Peyer's patch (tissue), 4 donors: ENCODE results near the gene MED15. TPM values are rescaled to one million over a fixed set of nuclear protein-coding genes. Genes with fewer than 3 reads are reported as not detected.

Experiments
- DNase-seq, 3 donors: peaks; one replicate each; pipeline ENCODE4 v3.0.0-alpha.2; 2017 to 2019
- H3K27ac ChIP-seq, 4 donors: fragments of 200-600 bp; sonication (generic); one replicate each; pipeline ENCODE4 v1.5.1; 2016 to 2019
- H3K27me3 ChIP-seq, 2 donors: fragments of 200-600 bp; sonication (generic); one replicate each; pipeline ENCODE4 v1.5.1; 2019
- H3K36me3 ChIP-seq, 3 donors: fragments of 200-600 bp; sonication (generic); one replicate each; pipeline ENCODE4 v1.5.1; 2016 to 2019
- H3K4me1 ChIP-seq, 4 donors: fragments of 200-600 bp; sonication (generic); one replicate each; pipeline ENCODE4 v1.5.1; 2016 to 2019
- H3K4me3 ChIP-seq, 4 donors: fragments of 200-600 bp; sonication (generic); 1 replicate in 3 of 4; 2 replicates in 1 of 4; pipeline ENCODE4 v1.5.1; 2016 to 2019; ENCODE audit warnings: mild to moderate bottlenecking in 1 of 4
- H3K9me3 ChIP-seq, 4 donors: fragments of 200-600 bp; sonication (generic); one replicate each; pipeline ENCODE4 v1.5.1; 2016 to 2019; ENCODE audit warnings: mild to moderate bottlenecking in 1 of 4
- CTCF ChIP-seq, 6 experiments: fragments of 450-650 bp in 4 of 6; fragments of 200-600 bp in 2 of 6; sonication (generic) in 1 of 6; IDR thresholded peaks; one replicate each; pipeline ENCODE4 v1.5.1; 2017 to 2019; ENCODE audit warnings: antibody characterized with exemption in 6 of 6, mild to moderate bottlenecking in 3 of 6, moderate library complexity in 1 of 6
- POLR2A ChIP-seq, 2 donors: fragments of 450-650 bp; IDR thresholded peaks; one replicate each; pipeline ENCODE4 v1.5.1; 2017; ENCODE audit warnings: antibody characterized with exemption in 2 of 2, mild to moderate bottlenecking in 2 of 2, moderate library complexity in 2 of 2
- total RNA-seq, 4 donors: library from RNA; depleted of rRNA; stranded (reverse); fragments of >200 nt; gene quantifications; one replicate each; pipeline ENCODE4 v1.1.0, GENCODE V29; 2016

Gene MED15
- total RNA-seq, 4 donors from 2014 or later: 115 to 215 (median 161) TPM

GRCh38 chr22:20613301-20613700 lies 105.9 kb downstream of the MED15 start:
- H3K9me3 ChIP-seq: no peaks in the 10 kb centered on the region
- H3K4me3 ChIP-seq: no peak overlapping the region
- H3K4me1 ChIP-seq: no peaks in the 10 kb centered on the region
- H3K36me3 ChIP-seq: no peaks in the 10 kb centered on the region
- no peaks in the 10 kb centered on the region for H3K27me3 ChIP-seq
- no peak overlapping the region for H3K27ac ChIP-seq
- TF ChIP-seq POLR2A (IDR thresholded peaks at IDR 0.05) (no peak), CTCF (IDR thresholded peaks at IDR 0.05) (no peak)
- no peak for DNase-seq

GRCh38 chr22:20615021-20615420 lies 107.6 kb downstream of the MED15 start:
- no peaks in the 10 kb centered on the region for H3K27me3 ChIP-seq
- no peak overlapping the region for H3K4me3 ChIP-seq
- H3K27ac ChIP-seq: no peak overlapping the region
- no peak for DNase-seq
- H3K4me1 ChIP-seq: no peaks in the 10 kb centered on the region
- H3K9me3 ChIP-seq: no peaks in the 10 kb centered on the region
- no peak for TF ChIP-seq POLR2A (IDR thresholded peaks at IDR 0.05)
- no peak for TF ChIP-seq CTCF (IDR thresholded peaks at IDR 0.05)
- no peaks in the 10 kb centered on the region for H3K36me3 ChIP-seq

GRCh38 chr22:20615533-20616450 lies 108.4 kb downstream of the MED15 start:
- no peak for DNase-seq
- Histone ChIP-seq H3K4me1 (no peaks in the 10 kb centered on the region), H3K4me3 (no peak overlapping the region), H3K27me3 (no peaks in the 10 kb centered on the region), H3K36me3 (no peaks in the 10 kb centered on the region), H3K9me3 (no peaks in the 10 kb centered on the region), H3K27ac (no peak overlapping the region)
- TF ChIP-seq POLR2A (IDR thresholded peaks at IDR 0.05) (no peak), CTCF (IDR thresholded peaks at IDR 0.05) (no peak)

- H3K27me3 ChIP-seq: no peaks in the 10 kb centered on the region
- H3K9me3 ChIP-seq: no peaks in the 10 kb centered on the region
- no peaks in the 10 kb centered on the region for H3K4me1 ChIP-seq
- H3K36me3 ChIP-seq: no peaks in the 10 kb centered on the region
- no peak for TF ChIP-seq CTCF (IDR thresholded peaks at IDR 0.05)
- no peak for TF ChIP-seq POLR2A (IDR thresholded peaks at IDR 0.05)
- H3K4me3 ChIP-seq: no peak overlapping the region
- no peak overlapping the region for H3K27ac ChIP-seq
- DNase-seq: no peak
These were observed 109.1 kb downstream of the MED15 start for GRCh38 chr22:20616451-20617043.

- Histone ChIP-seq H3K27me3 (no peaks in the 10 kb centered on the region), H3K4me1 (no peaks in the 10 kb centered on the region), H3K4me3 (no peak overlapping the region), H3K27ac (no peak overlapping the region), H3K9me3 (no peaks in the 10 kb centered on the region), H3K36me3 (no peaks in the 10 kb centered on the region)
- no peak for TF ChIP-seq CTCF (IDR thresholded peaks at IDR 0.05)
- no peak for DNase-seq
These were observed 111.1 kb downstream of the MED15 start for GRCh38 chr22:20618488-20618887.
